K562 (cell line): ENCODE data around the gene LRRC14B. TPM values are rescaled to one million over a fixed set of nuclear protein-coding genes. Genes with fewer than 3 reads are reported as not detected.

Experiments
- ATAC-seq: fragments of 200-7000 bp; cut with Tn5 transposase; 3 replicates; pipeline ENCODE4 v1.9.1; 2020; ENCODE audit warnings: moderate library complexity
- BruUV-seq: library from RNA; stranded (reverse); fragments of 400-500 nt; replicated peaks from 2 replicates; lab custom pipeline; 2021; lab: Mats Ljungman, UMichigan
- CTCF ChIA-PET: fragments of 300-600 bp; formaldehyde crosslinking; extraction: SDS; loops from one replicate; lab custom pipeline; 2021; ENCODE audit warnings: low intra/inter-chr PET ratio; lab: Yijun Ruan, JAX
- POLR2A ChIA-PET: fragments of 300-600, 350-650 bp; sonication (Branson Sonifier 250); formaldehyde crosslinking; extraction: SDS; loops from one replicate; lab custom pipeline; 2021; ENCODE audit warnings: antibody characterized with exemption, inconsistent platforms; lab: Yijun Ruan, JAX
- DNase-seq, 4 experiments: peaks; one replicate each; pipeline versions ENCODE4 v3.0.0 to v3.0.0-alpha.2; 2011 to 2018; ENCODE audit warnings: low spot score in 3 of 4, mixed read lengths in 3 of 4; ENCODE audit errors: extremely low read depth in 1 of 4
- FAIRE-seq: peaks from 2 replicates; lab custom pipeline; 2011; peaks lifted over from hg19 to GRCh38; lab: Jason Lieb, UNC
- H2AFZ ChIP-seq: 2 replicates; pipeline ENCODE4 v1.6.0; 2011; ENCODE audit warnings: low read depth, low read length, control low read depth, inconsistent platforms
- H3K27ac ChIP-seq: fragments of 200-600 bp; 3 replicates; pipeline ENCODE4 v1.8.0; 2011; ENCODE audit warnings: low read depth, mild to moderate bottlenecking, control low read depth, inconsistent platforms, low read length, moderate library complexity, mixed read lengths; ENCODE audit errors: extremely low read depth
- H3K27me3 ChIP-seq, 2 experiments: fragments of 300-600 bp in 1 of 2; 2 replicates in 1 of 2; 3 replicates in 1 of 2; pipeline versions ENCODE4 v1.6.0 to v1.8.0; 2011; ENCODE audit warnings: inconsistent platforms in 2 of 2, low read length in 2 of 2, mild to moderate bottlenecking in 1 of 2, mixed read lengths in 1 of 2, moderate library complexity in 1 of 2; ENCODE audit not compliant: control insufficient read depth in 2 of 2, insufficient read depth in 2 of 2
- H3K36me3 ChIP-seq: fragments of 300-600 bp; 3 replicates; pipeline ENCODE4 v1.8.0; 2011; ENCODE audit warnings: mild to moderate bottlenecking, low read length, inconsistent platforms; ENCODE audit not compliant: control insufficient read depth, insufficient read depth
- H3K4me1 ChIP-seq, 2 experiments: fragments of 200-600 bp in 1 of 2; replicated peaks in 1 of 2; 2 replicates in 1 of 2; 3 replicates in 1 of 2; pipeline versions ENCODE4 v1.5.1 to v1.8.0; 2011; ENCODE audit warnings: inconsistent platforms in 2 of 2, low read length in 2 of 2, mild to moderate bottlenecking in 1 of 2, mixed read lengths in 1 of 2, moderate library complexity in 1 of 2; ENCODE audit not compliant: control insufficient read depth in 2 of 2, insufficient read depth in 2 of 2
- H3K4me2 ChIP-seq: 2 replicates; pipeline ENCODE4 v1.6.1; 2011; ENCODE audit warnings: low read length, control low read depth, inconsistent platforms, mixed read lengths; ENCODE audit not compliant: insufficient read depth
- H3K4me3 ChIP-seq: fragments of 200-600 bp; sonication (generic), shearing (Covaris generic); 2 replicates; pipeline ENCODE4 v1.5.1; 2016; ENCODE audit warnings: control low read depth, inconsistent platforms
- H3K79me2 ChIP-seq: fragments of 200-600 bp; 3 replicates; pipeline ENCODE4 v1.8.0; 2011; ENCODE audit warnings: low read length, inconsistent platforms; ENCODE audit not compliant: control insufficient read depth, insufficient read depth
- H3K9ac ChIP-seq, 2 experiments: 2 replicates each; pipeline versions ENCODE4 v1.6.0 to v1.6.1; 2011; ENCODE audit warnings: low read depth in 2 of 2, low read length in 2 of 2, control low read depth in 1 of 2, inconsistent platforms in 1 of 2, mild to moderate bottlenecking in 1 of 2, mixed read lengths in 1 of 2; ENCODE audit not compliant: insufficient read depth in 1 of 2
- H3K9me1 ChIP-seq: one replicate; pipeline ENCODE4 v1.6.0; 2011; ENCODE audit warnings: inconsistent platforms, mild to moderate bottlenecking, low read length, moderate library complexity; ENCODE audit not compliant: control insufficient read depth, insufficient read depth
- H3K9me3 ChIP-seq: replicated peaks from 2 replicates; pipeline ENCODE4 v1.5.1; 2011; ENCODE audit warnings: low read depth, low read length, inconsistent platforms; ENCODE audit not compliant: control insufficient read depth, insufficient read depth
- H4K20me1 ChIP-seq: replicated peaks from 2 replicates; pipeline ENCODE4 v1.6.1; 2011; ENCODE audit warnings: low read length, inconsistent platforms, mixed read lengths; ENCODE audit not compliant: control insufficient read depth, insufficient read depth
- BCL6 ChIP-seq: fragments of 250-450 bp; sonication (Bioruptor Pico); IDR thresholded peaks from 2 replicates; pipeline ENCODE4 v1.4.0; 2020
- BRF1 ChIP-seq: IDR thresholded peaks from 3 replicates; pipeline ENCODE4 v1.6.1; 2011; ENCODE audit warnings: borderline replicate concordance, mild to moderate bottlenecking; ENCODE audit not compliant: insufficient read length; ENCODE audit errors: extremely low read depth
- CEBPG ChIP-seq, 3 experiments: fragments of 200-800 bp in 1 of 3; sonication (Bioruptor generic) in 1 of 3; sonication (generic) in 1 of 3; formaldehyde crosslinking in 1 of 3; IDR thresholded peaks in 2 of 3; conservative IDR thresholded peaks in 1 of 3; 2 replicates each; pipeline versions ENCODE4 v1.6.1 to v1.8.0; 2016 to 2022; ENCODE audit warnings: missing compliant biosample characterization in 2 of 3, missing genetic modification characterization in 2 of 3, mild to moderate bottlenecking in 1 of 3, missing genetic modification reagents in 1 of 3
- EP400 ChIP-seq: fragments of 450-650 bp; IDR thresholded peaks from 2 replicates; pipeline ENCODE4 v1.6.1; 2017; ENCODE audit warnings: antibody characterized with exemption, mild to moderate bottlenecking, moderate library complexity
- GABPB2 ChIP-seq: fragments of 250-450 bp; sonication (Bioruptor Pico); conservative IDR thresholded peaks from 2 replicates; pipeline ENCODE4 v1.5.1; 2021; ENCODE audit warnings: mild to moderate bottlenecking
- GATA2 ChIP-seq: sonication (generic); formaldehyde crosslinking; IDR thresholded peaks from 2 replicates; pipeline ENCODE4 v1.4.0; 2020; ENCODE audit warnings: mild to moderate bottlenecking, missing genetic modification reagents
- KDM5B ChIP-seq: fragments of 200-600 bp; sonication (generic); IDR thresholded peaks from 2 replicates; pipeline ENCODE4 v1.6.1; 2012; ENCODE audit warnings: low read depth, mild to moderate bottlenecking, moderate library complexity, low read length, control low read depth, inconsistent platforms; ENCODE audit not compliant: insufficient replicate concordance
- NFE2 ChIP-seq: IDR thresholded peaks from 2 replicates; pipeline ENCODE4 v1.6.1; 2014; ENCODE audit warnings: antibody characterized with exemption, low read depth
- POLR2B ChIP-seq: fragments of 450-650 bp; IDR thresholded peaks from 2 replicates; pipeline ENCODE4 v1.6.1; 2018; ENCODE audit warnings: low read depth; ENCODE audit not compliant: partially characterized antibody
- RAD21 ChIP-seq, 2 experiments: fragments of 250-450 bp in 1 of 2; fragments of 450-650 bp in 1 of 2; sonication (Bioruptor Pico) in 1 of 2; formaldehyde crosslinking in 1 of 2; IDR thresholded peaks in 1 of 2; conservative IDR thresholded peaks in 1 of 2; 2 replicates each; pipeline versions ENCODE4 v1.4.0 to v1.8.0; 2020 to 2022; ENCODE audit warnings: mild to moderate bottlenecking in 2 of 2, moderate library complexity in 1 of 2
- SIN3A ChIP-seq, 2 experiments: fragments of 150-350 bp in 1 of 2; IDR thresholded peaks; 2 replicates each; pipeline ENCODE4 v1.6.1; 2011 to 2016; ENCODE audit warnings: borderline replicate concordance in 2 of 2, low read depth in 2 of 2, low read length in 2 of 2, mild to moderate bottlenecking in 2 of 2, moderate library complexity in 2 of 2; ENCODE audit not compliant: control insufficient read depth in 1 of 2
- SMARCC2 ChIP-seq: fragments of 450-650 bp; IDR thresholded peaks from 2 replicates; pipeline ENCODE4 v1.6.1; 2017; ENCODE audit warnings: antibody characterized with exemption, moderate library complexity, mild to moderate bottlenecking, low read depth
- SRSF3 ChIP-seq: fragments of 200-400 bp; formaldehyde crosslinking; IDR thresholded peaks from 2 replicates; pipeline ENCODE4 v1.6.1; 2016; ENCODE audit warnings: mild to moderate bottlenecking, low read length, moderate library complexity; ENCODE audit not compliant: insufficient read depth
- TARDBP ChIP-seq: fragments of 450-650 bp; IDR thresholded peaks from 2 replicates; pipeline ENCODE4 v1.6.1; 2016
- WGBS: fragments of 100-300 bp; shearing (Covaris generic); methylation state at CpG from one replicate; pipeline ENCODE4 v1.1.6; 2016; ENCODE audit warnings: low coverage, mixed read lengths; ENCODE audit not compliant: insufficient coverage; ENCODE audit errors: missing lambda C conversion rate; 5-methylcytosine and 5-hydroxymethylcytosine counted together
- in situ Hi-C: fragments of 300-500 bp; cut with MboI; formaldehyde crosslinking; loops from 4 replicates; pipeline ENCODE4 v1.15.0; 2018; ENCODE audit warnings: inconsistent platforms, mixed read lengths
- intact Hi-C: fragments of 100-400 bp; cut with micrococcal nuclease; formaldehyde crosslinking; loops from 2 replicates; pipeline ENCODE4 v1.14.2; 2022
- polyA plus RNA-seq, 8 experiments: library from polyadenylated mRNA; depleted of rRNA in 4 of 8; stranded (reverse) in 5 of 8; unstranded in 3 of 8; fragments of >200 nt; fragmentation: Nextera tagmentation in 2 of 8; fragmentation: Illumina TruSeq in 1 of 8; extraction: Ambion mirVana in 2 of 8; extraction: Trizol in 1 of 8; gene quantifications; 2 replicates each; pipeline versions ENCODE4 v1.2.1 to v1.2.3, GENCODE V29; 2011 to 2014; ENCODE audit warnings: inconsistent platforms in 1 of 8, missing spikeins in 1 of 8
- total RNA-seq, 7 experiments: library from RNA; depleted of rRNA in 6 of 7; stranded (reverse); fragments of >200 nt in 6 of 7; fragmentation: Illumina TruSeq in 2 of 7; extraction: Trizol in 2 of 7; gene quantifications; 2 replicates each; pipeline versions ENCODE4 v1.2.1 to v1.2.3, GENCODE V29; 2011 to 2021; ENCODE audit warnings: low replicate concordance in 1 of 7
- TF ChIP-seq, protein P1 (sequence below): sonication (generic); IDR thresholded peaks from 2 replicates; pipeline ENCODE4 v1.6.1; 2016
- TF ChIP-seq, protein P2 (sequence below): sonication (generic); formaldehyde crosslinking; IDR thresholded peaks from 2 replicates; pipeline ENCODE4 v1.8.0; 2022; ENCODE audit warnings: mild to moderate bottlenecking, low read depth, missing genetic modification reagents

Gene LRRC14B
- total and polyA plus RNA-seq, 9 of the 15 experiments (the other 6 are each of a cell fraction or from before 2014, with no cell fraction given): not detected

DNA sequence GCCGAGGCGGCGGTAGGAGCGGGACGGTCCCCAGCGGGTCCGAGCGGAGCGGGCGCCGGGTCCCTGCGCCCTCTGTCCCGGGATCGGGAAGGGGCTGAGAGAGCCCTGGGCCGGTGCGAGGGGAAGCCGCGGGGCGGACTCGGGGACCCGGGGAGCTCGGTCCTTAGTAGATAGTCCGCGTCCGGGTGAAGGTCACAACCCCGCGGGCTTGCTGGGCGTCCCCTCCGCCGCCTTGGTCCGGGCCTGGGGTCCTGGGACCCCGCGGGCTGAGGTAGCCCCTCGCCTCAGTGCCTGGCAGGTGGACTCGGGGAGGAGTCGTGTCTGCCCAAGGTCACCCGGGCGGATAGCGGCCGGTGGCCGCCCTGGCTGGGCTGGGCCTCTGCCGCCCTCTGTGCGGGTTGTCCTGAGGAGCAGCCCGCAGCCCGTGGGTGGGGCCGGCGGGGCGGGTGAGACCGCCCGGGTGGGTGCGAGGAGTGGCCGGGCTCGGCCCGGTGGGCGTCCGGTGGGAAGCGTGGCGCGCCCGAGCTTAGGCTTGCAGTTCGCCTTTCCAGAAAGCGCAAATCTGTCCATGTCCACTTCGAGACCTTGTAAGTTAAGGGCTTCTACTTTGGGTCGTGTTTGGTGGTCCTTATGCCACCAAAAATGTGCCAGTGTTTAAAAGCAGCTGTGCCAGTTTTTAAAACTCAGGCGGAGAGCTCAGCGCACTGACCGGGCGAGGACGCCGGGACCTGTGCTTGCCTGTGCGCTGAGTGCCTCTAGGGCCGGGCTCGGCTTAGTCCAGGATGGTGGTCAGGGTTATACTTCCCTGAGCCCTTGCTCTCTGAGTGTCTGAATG is 27.4 kb downstream of the LRRC14B start (continued):
- TF ChIP-seq SRSF3 (0 out of 2 replicates have a peak, but pooled peaks have one; percentile 67), GABPB2 (CRISPR knock-in tag) (no peak), SMARCC2 (no peak)

DNA sequence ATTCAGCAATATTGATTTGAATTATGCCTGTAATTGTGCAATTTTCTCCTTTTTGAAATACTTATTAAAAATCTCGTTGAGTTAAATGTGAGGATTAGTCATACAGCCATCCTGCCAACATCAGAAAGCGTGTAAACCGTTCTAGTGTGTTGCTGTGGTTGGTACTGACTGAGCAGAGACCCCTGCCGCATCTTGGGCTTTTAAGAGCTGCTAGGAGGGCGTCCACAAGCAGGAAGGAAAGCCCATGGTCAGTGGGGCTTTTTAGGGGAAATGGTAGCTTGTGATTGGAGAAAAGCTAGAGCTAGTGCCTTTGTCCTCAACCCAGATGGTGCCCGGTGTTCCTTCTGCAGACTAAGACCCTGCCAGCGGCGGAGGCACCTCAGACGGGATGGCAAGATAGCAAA is 28.2 kb downstream of the LRRC14B start:
- peak in 1 of 4 experiments; percentile 32 for DNase-seq
- POLR2A ChIA-PET: interaction anchor here (0.6 to 2.1 kb wide), 4 partner anchors 9 to 115 kb away, joined by 3 to 7 read pairs (median 4); no protein-coding TSS in a partner anchor
- TF ChIP-seq RAD21 (CRISPR knock-in tag; conservative IDR thresholded peaks at IDR 0.05 in 1 of 2, IDR thresholded peaks at IDR 0.05 in 1 of 2) (no peak), POLR2B (no peak), TARDBP (no peak), CEBPG (CRISPR knock-in tag; IDR thresholded peaks at IDR 0.05) (no peak), CEBPG (tag; conservative IDR thresholded peaks at IDR 0.05 in 1 of 2, IDR thresholded peaks at IDR 0.05 in 1 of 2) (0 out of 4 replicates have a peak, but pooled peaks of 1 of the 2 experiments have one; percentile 33), SIN3A (IDR thresholded peaks at IDR 0.05; ENCODE audit: borderline replicate concordance in 2 of 2, control insufficient read depth in 1 of 2, low read depth in 2 of 2, low read length in 2 of 2) (no peak), NFE2 (no peak), BRF1 (no peak), KDM5B (no peak), GATA2 (CRISPR knock-in tag) (no peak), EP400 (no peak), BCL6 (no peak)
- TF ChIP-seq, protein P1, sequence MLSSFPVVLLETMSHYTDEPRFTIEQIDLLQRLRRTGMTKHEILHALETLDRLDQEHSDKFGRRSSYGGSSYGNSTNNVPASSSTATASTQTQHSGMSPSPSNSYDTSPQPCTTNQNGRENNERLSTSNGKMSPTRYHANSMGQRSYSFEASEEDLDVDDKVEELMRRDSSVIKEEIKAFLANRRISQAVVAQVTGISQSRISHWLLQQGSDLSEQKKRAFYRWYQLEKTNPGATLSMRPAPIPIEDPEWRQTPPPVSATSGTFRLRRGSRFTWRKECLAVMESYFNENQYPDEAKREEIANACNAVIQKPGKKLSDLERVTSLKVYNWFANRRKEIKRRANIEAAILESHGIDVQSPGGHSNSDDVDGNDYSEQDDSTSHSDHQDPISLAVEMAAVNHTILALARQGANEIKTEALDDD: 0 out of 2 replicates have a peak, but pooled peaks have one; percentile 23
- TF ChIP-seq, protein P2, sequence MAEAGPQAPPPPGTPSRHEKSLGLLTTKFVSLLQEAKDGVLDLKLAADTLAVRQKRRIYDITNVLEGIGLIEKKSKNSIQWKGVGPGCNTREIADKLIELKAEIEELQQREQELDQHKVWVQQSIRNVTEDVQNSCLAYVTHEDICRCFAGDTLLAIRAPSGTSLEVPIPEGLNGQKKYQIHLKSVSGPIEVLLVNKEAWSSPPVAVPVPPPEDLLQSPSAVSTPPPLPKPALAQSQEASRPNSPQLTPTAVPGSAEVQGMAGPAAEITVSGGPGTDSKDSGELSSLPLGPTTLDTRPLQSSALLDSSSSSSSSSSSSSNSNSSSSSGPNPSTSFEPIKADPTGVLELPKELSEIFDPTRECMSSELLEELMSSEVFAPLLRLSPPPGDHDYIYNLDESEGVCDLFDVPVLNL (CRISPR knock-in tag): no peak

More for the DNA sequence above, 28.2 kb downstream of the LRRC14B start:
- H3K9me3 ChIP-seq: no peaks in the 10 kb centered on the region
- CTCF ChIA-PET: interaction anchor here (0.9 kb wide), 1 partner anchor 12 kb away, joined by 3 read pairs; no protein-coding TSS in a partner anchor
- H3K79me2 ChIP-seq: peaks cover 66% of the 10 kb centered on the region
- in situ Hi-C loops (loop anchor here (5.0 kb wide), 1 partner anchor 1378 kb away; no protein-coding TSS in a partner anchor), intact Hi-C loops (no loop called here)
- no peaks in the 10 kb centered on the region for H3K27me3 ChIP-seq
- H2AFZ ChIP-seq: no peak overlapping the region
- peaks cover 26% of the 10 kb centered on the region for H4K20me1 ChIP-seq
- H3K36me3 ChIP-seq: peaks cover 37% of the 10 kb centered on the region; the same call in 2 of the 3 replicates
- no peak overlapping the region; the same call in none of the 3 replicates for H3K27ac ChIP-seq
- H3K9ac ChIP-seq: peak overlapping the region; percentile 90 to 97
- peaks cover 11% of the 10 kb centered on the region in 2 experiments; a peak in 4 of 5 replicates for H3K4me1 ChIP-seq
- H3K9me1 ChIP-seq: no peaks in the 10 kb centered on the region
- TSS peak; percentile 47 for BruUV-seq
- peak overlapping the region; percentile 99 for H3K4me3 ChIP-seq
- FAIRE-seq (no peak), ATAC-seq (0 out of 3 replicates have a peak, but pooled peaks have one; percentile 3)
- WGBS: 5% methylated on average over 9 of the region's 9 CpGs
- peak overlapping the region; percentile 92 for H3K4me2 ChIP-seq
